ENCODE data around the gene FOXF1. TPM values are rescaled to one million over a fixed set of nuclear protein-coding genes. Genes with fewer than 3 reads are reported as not detected.

FOXF1 gene
- not detected in 2 replicates for total RNA-seq

DNA sequence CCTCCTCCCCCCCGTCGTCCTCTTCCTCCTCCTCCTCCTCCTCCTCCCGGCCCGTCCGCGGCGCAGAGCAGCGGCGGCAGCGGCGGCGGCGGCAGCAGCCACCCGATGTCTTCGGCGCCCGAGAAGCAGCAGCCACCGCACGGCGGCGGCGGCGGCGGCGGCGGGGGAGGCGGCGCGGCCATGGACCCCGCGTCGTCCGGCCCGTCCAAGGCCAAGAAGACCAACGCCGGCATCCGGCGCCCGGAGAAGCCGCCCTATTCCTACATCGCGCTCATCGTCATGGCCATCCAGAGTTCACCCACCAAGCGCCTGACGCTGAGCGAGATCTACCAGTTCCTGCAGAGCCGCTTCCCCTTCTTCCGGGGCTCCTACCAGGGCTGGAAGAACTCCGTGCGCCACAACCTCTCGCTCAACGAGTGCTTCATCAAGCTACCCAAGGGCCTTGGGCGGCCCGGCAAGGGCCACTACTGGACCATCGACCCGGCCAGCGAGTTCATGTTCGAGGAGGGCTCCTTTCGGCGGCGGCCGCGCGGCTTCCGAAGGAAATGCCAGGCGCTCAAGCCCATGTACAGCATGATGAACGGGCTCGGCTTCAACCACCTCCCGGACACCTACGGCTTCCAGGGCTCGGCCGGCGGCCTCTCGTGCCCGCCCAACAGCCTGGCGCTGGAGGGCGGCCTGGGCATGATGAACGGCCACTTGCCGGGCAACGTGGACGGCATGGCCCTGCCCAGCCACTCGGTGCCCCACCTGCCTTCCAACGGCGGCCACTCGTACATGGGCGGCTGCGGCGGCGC is at the start of gene FOXF1:
TSS of gene FOXF1 (plus strand) at position 63 of the 797 bp plus-strand sequence. CDS start at position 106, 43 bp downstream.
- intact Hi-C loops (cut with micrococcal nuclease), result no loop called here

DNA sequence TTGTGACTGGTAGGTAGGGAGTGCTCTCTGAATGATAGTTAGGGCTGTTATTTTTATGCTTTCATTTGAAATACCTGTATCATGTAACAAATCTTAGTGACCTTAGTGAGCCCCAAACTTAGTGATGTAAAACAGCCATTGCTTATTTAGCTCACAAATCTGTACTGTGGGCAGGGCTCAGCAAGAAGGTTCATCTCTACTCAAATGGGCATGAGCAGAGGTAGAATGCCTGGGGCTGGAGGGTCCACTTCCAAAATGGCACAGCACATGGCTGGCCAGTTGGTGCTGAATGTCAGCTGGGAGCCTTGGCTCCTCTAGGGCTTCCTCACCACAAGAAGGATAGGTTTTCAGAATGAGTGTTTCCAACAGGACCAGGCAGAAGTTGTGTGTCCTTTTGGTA is 49.3 kb upstream of the FOXF1 start:
- intact Hi-C loops (cut with micrococcal nuclease), result no loop called here

DNA sequence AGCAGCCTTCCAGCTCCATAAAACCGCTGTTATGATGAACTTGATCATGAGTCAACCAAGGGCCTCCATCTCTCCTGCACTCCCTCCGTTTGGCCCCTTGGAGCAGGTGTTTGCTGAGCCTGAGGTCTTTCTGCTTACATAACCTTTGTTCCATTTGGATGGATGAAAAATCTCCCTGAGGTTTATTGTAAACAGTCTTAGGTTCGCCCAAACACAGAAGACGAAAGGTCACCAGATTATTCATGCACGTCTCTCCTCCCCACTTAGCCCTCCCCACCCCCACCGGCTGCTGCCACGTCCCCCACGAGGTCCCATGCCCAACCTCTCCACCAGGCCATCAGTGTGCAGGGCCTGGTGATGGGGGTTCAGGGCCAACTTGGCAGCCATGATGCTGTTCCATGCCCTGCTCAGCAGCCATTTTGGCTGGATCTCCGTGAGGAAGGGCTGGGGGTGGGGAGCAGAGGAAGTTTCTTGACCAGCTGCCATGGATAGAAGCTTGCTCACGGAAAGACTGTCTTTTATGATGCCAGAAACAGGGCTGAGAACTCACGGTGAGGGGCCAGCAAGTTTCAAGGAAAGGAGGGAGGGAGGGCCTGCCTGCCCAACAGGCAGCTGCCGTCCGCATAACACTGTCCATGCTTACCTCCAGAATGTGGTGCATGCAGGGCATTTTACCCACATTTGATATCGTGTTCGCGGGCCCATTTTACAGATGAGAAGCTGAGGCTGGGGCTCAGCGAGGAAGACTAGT is 47.8 kb upstream of the FOXF1 start:
- intact Hi-C loops (cut with micrococcal nuclease), result no loop called here

DNA sequence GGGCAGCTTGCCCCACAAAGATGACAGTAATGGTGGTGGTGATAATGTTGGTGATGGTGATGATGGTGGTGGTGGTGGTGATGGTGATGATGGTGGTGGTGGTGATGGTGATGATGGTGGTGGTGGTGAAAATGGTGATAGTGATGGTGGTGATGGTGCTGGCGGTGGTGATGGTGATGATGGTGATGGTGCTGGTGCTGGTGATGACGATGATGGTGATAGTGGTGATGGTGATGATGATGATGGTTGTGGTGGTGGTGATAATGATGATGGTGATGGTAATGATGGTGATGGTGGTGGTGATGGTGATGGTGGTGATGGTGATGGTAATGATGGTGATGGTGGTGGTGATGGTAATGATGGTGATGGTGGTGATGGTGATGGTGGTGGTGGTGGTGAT is 46.3 kb upstream of the FOXF1 start:
- intact Hi-C loops (cut with micrococcal nuclease), result no loop called here

DNA sequence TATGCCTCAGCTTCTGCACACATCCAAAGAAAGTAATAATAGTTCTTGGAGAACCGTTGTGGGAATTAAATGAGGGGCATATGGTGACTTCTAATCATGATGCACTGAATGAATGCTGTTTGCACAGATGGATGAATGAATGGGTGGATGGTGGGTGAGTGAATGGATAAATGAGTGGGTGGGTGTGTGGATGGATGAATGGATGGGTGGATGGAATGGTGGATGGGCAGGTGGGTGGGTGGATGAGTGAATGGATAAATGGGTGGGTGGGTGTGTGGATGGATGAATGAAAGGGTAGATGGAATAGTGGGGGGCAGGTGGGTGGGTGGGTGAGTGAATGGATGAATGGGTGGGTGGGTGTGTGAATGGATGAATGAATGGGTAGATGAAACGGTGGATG is 44.9 kb upstream of the FOXF1 start:
- intact Hi-C loops (cut with micrococcal nuclease), result no loop called here

DNA sequence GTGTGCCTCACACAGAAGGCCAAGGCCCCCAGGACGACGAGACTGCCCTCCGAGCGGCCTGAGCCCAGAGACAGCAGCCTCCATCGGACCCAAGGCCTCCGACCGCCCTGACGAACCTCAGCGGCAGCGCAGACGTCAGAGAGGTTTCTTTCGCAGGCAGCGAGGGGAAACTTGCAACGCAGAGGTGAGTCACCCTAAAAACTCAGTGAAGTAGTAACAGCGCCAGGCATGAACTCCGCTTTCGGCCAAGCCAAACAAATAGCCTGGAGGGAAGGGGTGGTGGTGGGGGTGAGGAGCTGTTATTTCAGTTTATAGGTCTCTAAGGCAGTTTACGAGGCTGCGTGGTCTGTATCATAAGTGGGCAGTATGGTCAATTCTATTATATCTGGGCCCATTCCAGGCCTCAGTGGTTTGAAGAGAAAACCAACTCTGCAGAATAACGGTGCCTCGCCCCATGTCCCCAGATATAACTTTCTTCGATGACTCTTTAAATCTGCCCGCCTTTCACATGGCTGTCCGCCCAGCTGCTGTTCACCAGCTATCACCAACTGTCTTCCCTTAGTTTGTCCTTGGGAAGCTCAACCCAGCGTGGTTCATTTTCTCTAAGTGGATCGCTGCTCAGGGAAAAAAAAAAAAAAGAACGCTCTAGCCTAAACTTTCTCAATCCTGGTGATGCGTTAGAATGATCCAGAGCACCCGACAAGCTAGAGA is 43.5 kb upstream of the FOXF1 start:
- intact Hi-C loops (cut with micrococcal nuclease), result no loop called here

DNA sequence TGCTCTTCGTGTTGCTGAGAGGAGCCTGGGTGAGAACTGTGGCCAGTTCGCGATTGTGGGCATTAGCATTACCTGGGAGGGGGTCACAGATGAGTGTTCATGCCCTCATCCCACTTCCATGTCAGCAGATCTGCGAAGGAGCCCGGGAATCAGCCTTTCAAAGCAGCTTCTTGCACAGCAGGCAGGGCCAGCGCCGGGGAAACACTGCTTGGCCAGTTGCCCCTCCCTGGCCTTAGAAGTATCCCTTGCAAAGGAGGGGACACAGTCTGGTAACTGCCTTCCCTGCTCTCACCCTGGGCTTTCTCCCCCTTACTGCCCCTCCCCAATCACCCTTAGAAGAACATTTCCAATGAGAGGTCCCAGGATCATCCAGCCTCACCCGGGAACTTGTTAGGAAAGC is 42.8 kb upstream of the FOXF1 start:
- intact Hi-C loops (cut with micrococcal nuclease), result no loop called here

DNA sequence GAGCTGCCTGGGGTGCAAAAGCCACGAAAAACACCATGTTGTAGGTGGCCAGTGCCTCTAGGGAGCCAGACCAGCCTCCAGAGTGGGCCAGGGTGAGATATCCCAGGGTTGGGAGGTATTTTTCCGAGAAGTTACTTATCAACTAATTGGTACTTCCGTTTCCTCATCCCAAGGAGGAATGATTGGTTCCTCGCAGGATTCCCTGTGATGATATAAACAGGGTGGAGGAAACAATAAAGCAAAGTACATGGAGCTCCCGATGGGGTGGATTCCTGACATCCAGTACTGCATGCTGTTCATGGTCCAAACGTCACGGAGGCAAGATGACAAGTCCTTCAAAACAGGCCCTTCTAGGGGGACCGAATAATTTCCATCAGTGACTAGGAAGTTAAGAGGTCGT is 39.4 kb upstream of the FOXF1 start:
- intact Hi-C loops (cut with micrococcal nuclease), result no loop called here

DNA sequence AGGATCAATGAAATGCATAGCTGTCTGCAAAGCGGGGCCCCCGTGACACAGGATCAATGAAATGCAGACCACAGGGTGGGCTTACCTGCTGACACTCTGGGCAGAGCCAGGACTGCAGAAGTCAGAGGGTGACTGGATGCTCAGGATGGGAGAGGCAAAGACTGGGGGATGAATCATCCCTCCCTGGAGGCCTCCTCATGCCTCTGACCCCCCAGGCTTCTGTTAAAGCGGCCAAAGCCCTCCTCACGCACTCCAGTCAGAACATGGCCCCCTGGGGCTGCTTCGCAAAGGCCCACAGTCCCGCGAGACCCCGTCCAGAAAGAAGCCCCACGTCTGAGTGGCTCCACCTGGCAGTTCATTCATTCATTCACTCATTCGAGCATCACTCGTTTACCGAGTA is 38.4 kb upstream of the FOXF1 start:
- intact Hi-C loops (cut with micrococcal nuclease), result no loop called here

DNA sequence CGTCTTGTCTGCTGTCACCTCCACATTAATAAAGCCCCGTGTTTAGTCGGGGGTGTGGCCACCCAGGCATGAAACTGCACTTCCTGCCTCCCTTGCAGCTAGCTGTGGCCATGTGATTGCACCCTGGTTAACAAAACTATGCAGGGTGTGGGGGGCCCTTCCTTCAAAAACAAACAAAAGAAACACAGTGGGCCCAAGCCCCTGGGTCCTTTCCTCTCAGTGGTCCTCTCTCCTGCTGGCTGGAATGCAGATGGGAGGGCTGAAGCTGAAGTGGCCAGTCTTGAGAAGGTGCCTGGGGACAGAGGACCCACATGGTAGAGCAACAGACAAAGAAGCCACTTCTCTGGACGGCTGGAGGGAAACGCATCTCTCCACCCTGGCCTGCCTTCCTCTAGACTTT is 38.0 kb upstream of the FOXF1 start:
- intact Hi-C loops (cut with micrococcal nuclease), result no loop called here

DNA sequence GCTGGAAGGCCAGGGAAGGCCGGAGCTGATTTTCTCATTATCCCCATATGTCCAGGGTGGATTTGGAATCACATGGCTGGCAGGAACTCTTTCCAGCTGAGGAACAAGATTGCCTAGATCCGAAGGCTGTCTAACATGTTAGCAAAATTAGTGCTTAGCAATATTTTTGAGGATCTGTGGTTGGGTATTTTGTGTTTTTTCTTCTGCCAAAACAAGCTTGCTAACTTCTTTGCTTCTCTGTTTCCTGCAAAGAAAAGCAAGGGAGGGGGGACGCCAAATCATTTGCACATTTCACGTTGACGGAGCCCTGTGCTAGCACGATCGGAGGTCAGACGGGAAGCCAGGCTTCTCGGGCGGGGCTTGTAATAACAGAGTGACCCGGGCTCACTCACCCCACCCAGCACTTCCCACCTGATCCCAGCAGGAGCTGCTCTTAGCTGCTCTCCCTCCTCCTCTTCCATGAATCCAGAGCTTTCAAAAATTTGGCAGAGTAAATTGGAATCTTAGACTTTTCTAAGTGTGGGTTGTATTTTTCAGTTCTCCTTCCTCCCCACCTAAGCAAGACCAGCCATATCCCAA is 33.3 kb upstream of the FOXF1 start:
- intact Hi-C loops (cut with micrococcal nuclease), result no loop called here

DNA sequence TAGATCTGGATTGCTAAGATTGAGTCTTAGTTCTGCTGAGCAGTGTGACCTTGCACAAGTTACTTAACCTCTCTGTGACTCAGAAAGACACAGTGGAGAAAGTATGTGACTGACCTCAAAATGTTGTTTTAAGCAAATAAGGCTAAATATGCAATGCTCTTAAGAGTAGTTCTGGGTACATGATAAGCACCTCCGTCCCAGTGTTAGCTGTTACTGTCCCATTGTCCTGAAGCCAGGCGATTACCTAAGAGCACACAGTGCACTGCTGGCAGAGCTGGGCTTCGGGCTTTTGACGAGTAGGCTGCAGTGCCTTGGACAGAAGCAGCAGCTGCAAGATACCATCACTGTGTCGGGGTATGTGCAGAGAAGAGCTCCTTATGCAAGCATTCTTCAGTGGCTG is 32.7 kb upstream of the FOXF1 start:
- intact Hi-C loops (cut with micrococcal nuclease), result no loop called here

DNA sequence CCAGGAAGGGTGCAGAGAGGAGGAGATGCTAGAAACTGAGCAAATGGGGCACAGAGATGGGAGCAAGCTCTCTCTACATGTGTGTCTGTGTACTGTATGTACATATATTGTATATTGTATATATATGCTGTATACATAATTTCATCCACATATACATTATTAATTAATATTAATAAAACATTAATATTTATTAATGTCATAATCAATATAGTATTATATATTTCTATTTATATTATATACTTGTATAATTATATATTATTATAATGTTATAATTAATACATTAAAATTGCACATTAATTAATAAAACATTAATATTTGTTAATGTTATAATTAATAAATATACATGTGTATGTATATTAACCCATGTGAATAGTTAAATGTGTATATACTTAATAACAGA is 31.5 kb upstream of the FOXF1 start:
- intact Hi-C loops (cut with micrococcal nuclease), result no loop called here

DNA sequence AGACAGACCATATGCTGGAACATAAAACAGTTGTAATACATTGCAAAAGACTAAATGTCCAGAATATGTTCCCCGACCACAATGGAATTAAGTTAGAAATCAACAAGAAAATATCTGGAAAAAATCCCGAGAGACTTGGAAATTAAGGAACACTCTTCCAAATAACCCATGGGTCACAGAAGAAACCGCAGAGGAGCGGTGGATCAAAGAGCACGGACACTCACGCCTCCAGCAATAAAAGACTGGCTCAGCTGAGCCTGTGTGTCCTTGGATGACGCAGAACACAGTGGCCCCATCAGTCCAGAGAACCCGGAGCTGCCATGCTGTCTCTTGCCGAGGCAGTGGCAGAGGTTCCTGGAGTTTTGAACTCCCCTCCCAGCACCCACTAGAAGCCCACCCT is 30.9 kb upstream of the FOXF1 start:
- intact Hi-C loops (cut with micrococcal nuclease), result no loop called here

DNA sequence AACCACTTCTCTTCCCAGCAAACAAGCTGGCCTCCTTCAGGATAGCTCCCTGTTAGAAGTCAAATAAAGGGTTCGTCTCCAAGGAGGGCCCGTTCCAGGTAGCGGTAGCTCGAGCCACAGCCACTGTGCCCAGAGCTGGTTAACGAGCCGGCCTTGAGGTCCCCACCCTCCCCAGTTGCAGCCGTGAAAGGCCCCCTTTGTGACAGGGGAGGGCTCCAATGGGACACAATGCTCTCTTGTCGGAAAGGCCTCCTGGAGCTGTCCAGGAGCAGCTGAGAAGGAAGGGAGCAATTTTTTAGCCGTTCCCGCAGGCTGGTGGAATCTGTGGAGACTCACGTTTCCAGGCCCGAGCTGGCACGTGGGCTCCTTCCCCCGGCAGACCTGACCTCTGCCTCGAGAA is 29.9 kb upstream of the FOXF1 start:
- intact Hi-C loops (cut with micrococcal nuclease), result no loop called here

DNA sequence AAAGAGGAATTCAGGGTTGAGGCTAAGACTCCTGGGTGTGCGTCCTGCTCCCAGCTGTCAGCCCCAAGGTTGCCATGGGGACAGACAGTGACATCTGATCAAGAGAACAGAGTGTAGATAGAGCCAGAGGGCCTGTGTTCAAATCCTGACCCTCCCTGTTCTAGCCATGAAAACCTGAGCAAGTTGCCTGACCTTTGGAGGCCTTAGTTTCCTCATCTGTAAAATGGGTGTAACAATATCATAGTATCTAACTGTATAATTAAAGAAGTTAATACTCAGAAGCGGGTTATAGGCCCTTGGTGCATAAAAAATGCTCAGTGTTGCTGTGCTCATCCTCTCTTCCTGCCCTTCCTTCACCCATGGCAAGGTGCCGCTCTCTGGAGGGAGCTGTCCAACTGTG is 28.7 kb upstream of the FOXF1 start:
- intact Hi-C loops (cut with micrococcal nuclease), result no loop called here

DNA sequence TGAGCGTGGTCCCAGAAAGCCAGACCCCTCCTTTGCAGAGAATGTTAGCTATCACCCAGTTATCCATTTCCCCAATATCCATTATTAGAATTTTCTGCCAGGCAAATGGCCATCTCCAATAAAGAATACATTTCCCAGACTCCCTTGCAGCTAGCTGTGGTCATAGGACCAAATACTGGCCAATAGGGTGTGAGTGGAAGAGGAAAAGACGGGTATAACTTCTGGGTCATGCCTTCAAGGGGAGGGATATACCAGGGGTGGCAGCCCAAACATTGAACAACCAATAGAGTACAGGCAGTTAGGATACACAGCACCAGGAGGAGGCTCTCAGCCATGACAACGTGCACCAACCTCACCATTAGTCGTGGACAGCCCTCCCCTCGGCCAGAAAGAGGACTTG is 26.1 kb upstream of the FOXF1 start:
- intact Hi-C loops (cut with micrococcal nuclease), result no loop called here

DNA sequence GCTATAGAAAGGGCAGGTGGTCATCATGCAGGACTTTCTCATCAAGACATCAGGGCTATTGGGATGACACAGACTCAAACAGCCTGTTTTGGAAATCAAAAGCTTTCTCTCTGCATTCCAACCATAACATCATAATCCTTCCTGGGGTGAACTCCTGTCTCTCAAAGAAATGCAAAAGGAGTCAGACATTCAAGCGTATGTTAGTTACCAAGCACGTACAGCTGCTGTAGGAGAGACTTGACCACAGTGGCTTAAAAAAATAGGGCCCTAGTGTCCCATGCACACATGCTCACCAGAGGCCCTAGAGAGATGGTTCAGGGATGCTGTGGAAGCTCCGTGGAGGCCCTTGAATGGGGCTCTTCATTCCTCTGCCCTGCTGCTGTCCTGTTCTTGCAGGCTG is 24.6 kb upstream of the FOXF1 start:
- intact Hi-C loops (cut with micrococcal nuclease), result no loop called here

DNA sequence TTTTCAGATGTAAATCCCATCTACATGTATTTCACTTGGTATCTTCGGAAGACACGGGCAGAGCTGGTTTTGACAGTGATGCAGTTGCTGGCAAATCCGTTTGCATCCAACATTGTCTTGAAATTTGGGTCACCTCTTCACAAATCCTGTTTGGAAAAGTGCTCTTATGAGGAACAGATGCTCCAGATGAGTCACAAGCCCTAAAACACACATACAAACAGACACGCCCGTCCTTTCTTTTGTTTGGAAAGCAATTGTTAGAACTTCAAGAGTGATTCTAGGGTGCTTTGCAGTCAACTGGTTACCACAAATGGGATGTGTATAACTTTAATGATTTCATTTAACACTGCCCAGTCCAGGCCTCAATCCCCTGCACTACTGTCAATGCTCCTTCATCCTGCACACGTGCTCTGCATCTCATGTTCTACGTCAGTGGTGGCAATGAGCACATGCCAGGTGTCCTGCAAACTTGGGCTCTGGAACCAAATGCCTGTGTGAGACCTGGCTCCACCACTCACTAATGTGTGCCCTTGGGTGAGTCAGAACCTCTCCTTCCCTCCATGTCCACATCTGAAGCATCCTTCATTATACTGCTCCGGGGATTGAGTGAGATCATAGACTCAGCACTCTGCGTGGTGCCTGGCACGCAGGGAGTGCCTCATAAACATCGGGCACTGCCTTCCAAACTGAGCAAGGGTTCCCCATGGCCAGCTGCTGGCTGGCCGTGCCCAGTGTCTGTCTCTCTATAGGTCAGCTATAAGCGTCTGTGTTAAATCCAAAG is 19.3 kb upstream of the FOXF1 start:
- intact Hi-C loops (cut with micrococcal nuclease), result no loop called here

DNA sequence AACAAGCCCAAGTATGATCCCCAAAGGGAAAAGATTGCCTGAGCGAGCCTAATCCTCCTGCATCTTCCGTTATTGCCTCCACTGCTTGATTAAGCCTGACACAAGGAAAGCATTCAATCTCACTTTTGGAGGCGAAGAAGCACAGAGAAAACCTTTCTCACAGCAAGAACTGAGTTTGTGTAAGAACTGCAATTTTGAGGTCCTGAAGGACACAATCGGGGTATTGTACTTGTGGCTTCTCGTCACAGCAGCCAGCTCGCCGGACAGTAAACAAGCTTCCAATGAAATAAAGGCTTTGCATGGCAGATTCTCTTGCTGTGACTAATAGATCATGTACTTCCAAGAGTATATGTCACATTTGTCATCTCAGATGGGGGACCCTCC is 18.7 kb upstream of the FOXF1 start:
- intact Hi-C loops (cut with micrococcal nuclease), result no loop called here

DNA sequence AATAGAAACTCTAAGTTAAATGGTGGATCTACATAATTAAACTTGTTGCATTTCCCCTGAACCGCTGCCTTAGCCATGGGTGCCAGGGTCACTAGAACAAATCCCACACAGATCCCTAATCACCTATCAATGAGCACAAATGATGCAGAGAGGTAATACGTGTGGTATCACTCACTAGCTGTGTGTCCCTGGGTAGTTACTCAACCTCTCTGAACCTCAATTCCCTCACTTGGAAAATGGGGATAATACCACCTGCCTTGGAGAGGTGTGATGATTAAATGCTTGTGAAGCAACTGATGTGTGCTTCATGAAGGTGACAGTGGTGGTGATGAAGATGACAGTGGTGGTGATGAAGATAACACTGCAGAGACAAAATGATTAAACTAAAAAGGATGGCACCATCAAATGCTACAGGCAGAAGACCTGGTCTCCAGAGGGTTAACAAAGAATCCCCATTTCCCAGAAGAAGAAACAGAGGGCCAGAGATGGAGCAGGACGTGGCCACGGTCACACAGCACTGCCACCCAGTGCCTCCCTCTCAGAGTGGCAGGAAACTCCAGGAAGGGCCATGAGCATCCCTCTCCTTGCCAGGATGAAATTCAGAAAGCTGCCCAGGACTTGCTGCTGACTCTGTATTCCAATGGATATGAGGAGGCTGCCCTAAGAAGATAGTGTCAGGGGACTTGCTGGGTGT is 17.9 kb upstream of the FOXF1 start:
- intact Hi-C loops (cut with micrococcal nuclease), result no loop called here

Measured in T-helper 2 cell treated with Interferon-gamma antibody and Interleukin-4, amounts not matched to agents 100 ng/mL and 5 ng/mL, for 36 hours (primary cell).